Psoas muscle (tissue), 8 donors: ENCODE measurements around the gene EGLN2. TPM values are rescaled to one million over a fixed set of nuclear protein-coding genes. Genes with fewer than 3 reads are reported as not detected.

ENCODE experiments used
- ATAC-seq, 4 donors: fragments of 200-7000 bp; cut with Tn5 transposase; one replicate each; pipeline ENCODE4 v1.9.1; 2020; ENCODE audit warnings: moderate library complexity in 3 of 4, mild to moderate bottlenecking in 2 of 4
- DNase-seq, 2 donors: peaks; one replicate each; pipeline ENCODE4 v3.0.0-alpha.2; 2020
- H3K27ac ChIP-seq: fragments of 200-600 bp; one replicate; pipeline ENCODE4 v1.8.0; 2022
- H3K27me3 ChIP-seq, 3 donors: fragments of 200-600 bp in 1 of 3; one replicate each; pipeline versions ENCODE4 v1.6.1 to v1.8.0; 2013 to 2022; ENCODE audit warnings: low read length in 2 of 3, mild to moderate bottlenecking in 2 of 3, moderate library complexity in 1 of 3; ENCODE audit not compliant: insufficient read depth in 3 of 3
- H3K36me3 ChIP-seq, 2 donors: fragments of 200-600 bp in 1 of 2; one replicate each; pipeline versions ENCODE4 v1.6.1 to v1.8.0; 2013 to 2022; ENCODE audit warnings: low read depth in 1 of 2, mild to moderate bottlenecking in 1 of 2, moderate library complexity in 1 of 2; ENCODE audit not compliant: insufficient read depth in 1 of 2
- H3K4me1 ChIP-seq: fragments of 200-600 bp; one replicate; pipeline ENCODE4 v1.8.0; 2022
- H3K4me3 ChIP-seq: fragments of 200-600 bp; one replicate; pipeline ENCODE4 v1.8.0; 2022; ENCODE audit warnings: mild to moderate bottlenecking
- H3K9me3 ChIP-seq: fragments of 200-600 bp; one replicate; pipeline ENCODE4 v1.8.0; 2022
- CTCF ChIP-seq: fragments of 200-600 bp; IDR thresholded peaks from one replicate; pipeline ENCODE4 v1.8.0; 2022; ENCODE audit warnings: antibody characterized with exemption
- WGBS, 3 donors: extraction: QIAGEN DNeasy Blood & Tissue Kit; methylation state at CpG; one replicate each; pipeline versions ENCODE4 v1.1.6 to v1.1.7; 2013; 5-methylcytosine and 5-hydroxymethylcytosine counted together
- intact Hi-C, 2 donors: fragments of 100-400 bp; cut with DNase I; formaldehyde crosslinking; loops; one replicate each; pipeline versions ENCODE4 v1.11.0 to v1.14.2; 2022
- polyA plus RNA-seq, 3 donors: library from polyadenylated mRNA; stranded (reverse); fragments of 200-250 nt; gene quantifications; one replicate each; pipeline ENCODE4 v1.2.3, GENCODE V29; 2013
- total RNA-seq, 4 donors: library from RNA; stranded (reverse); fragmentation: NEBNext Ultra II Directional in 2 of 4; extraction: Animal tissue kit (Norgen Biotek cat#: 25700) in 2 of 4; gene quantifications; one replicate each; pipeline versions ENCODE4 v1.2.1 to v1.2.4, GENCODE V29; 2021 to 2023
- donor health status: healthy with polysubstance abuse.
- donor health status: DM: no; HTN: no; CAD: no; lungs with moderate emphysema.
- donor health status: Bipolar disorder and iron deficiency.
- donor health status: healthy.
- donor health status: DM: yes; HTN: yes; CAD: no.
- donor health status: DM: no; HTN: no; CAD: no.
- donor health status: DM: no; HTN: no; CAD: no.
- donor health status: DM: yes; HTN: yes; CAD: no.

Gene EGLN2
- total and polyA plus RNA-seq, 7 donors = 34.9 to 67.6 (median 42.9) TPM

DNA sequence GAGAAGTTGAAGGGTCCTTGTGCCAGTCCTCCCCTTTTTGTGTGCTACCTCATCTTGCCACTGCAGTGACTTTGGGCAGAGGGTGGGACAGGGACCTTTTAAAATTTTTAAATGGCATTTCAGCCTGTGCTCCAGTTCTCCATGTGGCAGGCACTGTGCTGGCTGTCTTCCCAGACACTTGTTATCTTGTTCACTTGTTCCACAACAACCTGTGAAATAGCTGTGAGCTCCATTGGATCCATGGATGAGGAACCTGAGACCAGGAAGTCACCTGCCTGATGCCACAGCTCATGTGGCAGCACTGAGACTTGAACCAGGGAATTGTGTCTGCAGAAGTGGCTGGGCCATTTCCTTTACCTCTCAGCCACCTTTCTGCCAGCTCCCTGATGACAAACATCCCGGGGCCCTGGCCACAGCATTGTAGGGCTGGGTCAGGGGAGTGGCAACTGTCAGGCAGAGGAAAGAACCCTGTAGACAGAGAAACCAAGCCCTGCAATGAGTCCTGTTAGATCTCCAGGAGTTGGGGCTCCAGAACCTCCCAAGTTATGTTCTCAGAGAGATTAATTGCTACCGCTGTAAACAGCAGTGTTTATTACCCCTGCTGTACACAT, 6.4 kb downstream of the EGLN2 start:
- Histone ChIP-seq H3K27ac (peak overlapping the region; percentile 64), H3K4me3 (no peak overlapping the region), H3K36me3 (peaks cover 0 to 50% of the 10 kb centered on the region in 2 donors), H3K27me3 (no peaks in the 10 kb centered on the region), H3K4me1 (peaks cover 69% of the 10 kb centered on the region), H3K9me3 (no peaks in the 10 kb centered on the region)
- DNase-seq (no peak), ATAC-seq (no peak)
- TF ChIP-seq CTCF = no peak
- intact Hi-C loops = loop anchor here (5.0 to 10.0 kb wide), 2 partner anchors 88 to 141 kb away; partner anchors contain the start of genes COQ8B (in 1 of the 2) and ITPKC (in 1 of the 2)
- 42 to 66% (median 59%) methylated on average over 2 of the region's 2 CpGs for WGBS, 3 donors

GRCh38 chr19:40806423-40807146, 7.6 kb downstream of the EGLN2 start:
- ATAC-seq (peak in 3 of 4 donors; percentile 40 to 49 (median 42)), DNase-seq (peak; percentile 84 to 88)
- 40 to 44% (median 42%) methylated on average over 26 of the region's 26 CpGs for WGBS, 3 donors
- peaks cover 56% of the 10 kb centered on the region for H3K4me1 ChIP-seq
- intact Hi-C loops = loop anchor here (5.0 to 10.0 kb wide), 2 partner anchors 89 to 142 kb away; partner anchors contain the start of genes COQ8B (in 1 of the 2) and ITPKC (in 1 of the 2)
- H3K27me3 ChIP-seq = no peaks in the 10 kb centered on the region
- H3K27ac ChIP-seq = peak overlapping the region; percentile 64
- no peaks in the 10 kb centered on the region for H3K9me3 ChIP-seq
- peak overlapping the region; percentile 22 for H3K4me3 ChIP-seq
- TF ChIP-seq CTCF = peak; percentile 68
- H3K36me3 ChIP-seq = peaks cover 0 to 39% of the 10 kb centered on the region in 2 donors

DNA sequence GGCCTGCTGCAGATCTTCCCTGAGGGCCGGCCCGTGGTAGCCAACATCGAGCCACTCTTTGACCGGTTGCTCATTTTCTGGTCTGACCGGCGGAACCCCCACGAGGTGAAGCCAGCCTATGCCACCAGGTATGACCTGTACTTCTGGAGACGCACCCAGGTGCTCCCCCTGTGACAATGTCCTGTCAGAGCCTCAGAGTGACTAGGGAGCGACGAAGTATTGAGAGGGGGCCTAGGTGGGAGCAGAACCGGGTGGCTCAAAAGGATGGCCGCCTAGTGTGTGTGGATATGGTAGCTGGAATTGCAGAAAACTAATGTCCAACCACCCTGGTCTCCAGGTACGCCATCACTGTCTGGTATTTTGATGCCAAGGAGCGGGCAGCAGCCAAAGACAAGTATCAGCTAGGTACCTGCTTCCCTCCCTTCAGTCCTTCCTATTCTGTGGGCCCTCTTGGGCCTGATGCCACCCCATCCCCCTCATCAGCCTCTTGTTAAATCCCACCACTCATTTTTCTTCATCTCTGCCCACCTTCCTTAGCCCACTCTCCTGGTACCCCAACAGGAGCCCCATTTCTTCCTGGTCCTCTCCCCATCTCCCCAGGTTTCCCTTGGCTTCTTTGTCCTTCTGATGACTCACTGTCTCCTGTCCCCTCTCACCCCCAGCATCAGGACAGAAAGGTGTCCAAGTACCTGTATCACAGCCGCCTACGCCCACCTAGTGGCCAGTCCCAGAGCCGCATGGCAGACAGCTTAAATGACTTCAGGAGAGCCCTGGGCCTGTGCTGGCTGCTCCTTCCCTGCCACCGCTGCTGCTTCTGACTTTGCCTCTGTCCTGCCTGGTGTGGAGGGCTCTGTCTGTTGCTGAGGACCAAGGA, 8.4 kb downstream of the EGLN2 start:
- Histone ChIP-seq H3K4me1 (peaks cover 48% of the 10 kb centered on the region), H3K27me3 (no peaks in the 10 kb centered on the region), H3K36me3 (peaks cover 0 to 39% of the 10 kb centered on the region in 2 donors), H3K27ac (peak overlapping the region; percentile 64), H3K9me3 (no peaks in the 10 kb centered on the region), H3K4me3 (peak overlapping the region; percentile 22)
- 69 to 75% (median 72%) methylated on average over 18 of the region's 18 CpGs for WGBS, 3 donors
- no peak for TF ChIP-seq CTCF
- ATAC-seq (no peak), DNase-seq (no peak)
- intact Hi-C loops = loop anchor here (5.0 to 10.0 kb wide), 2 partner anchors 90 to 143 kb away; partner anchors contain the start of genes COQ8B (in 1 of the 2) and ITPKC (in 1 of the 2)

- WGBS, 3 donors = 83 to 86% (median 84%) methylated on average over 2 of the region's 2 CpGs
- Histone ChIP-seq H3K27ac (no peak overlapping the region), H3K4me3 (no peak overlapping the region), H3K36me3 (peaks cover 0 to 39% of the 10 kb centered on the region in 2 donors), H3K4me1 (peaks cover 43% of the 10 kb centered on the region), H3K9me3 (no peaks in the 10 kb centered on the region), H3K27me3 (no peaks in the 10 kb centered on the region)
- DNase-seq (no peak), ATAC-seq (no peak)
- intact Hi-C loops = loop anchor here (5.0 to 10.0 kb wide), 2 partner anchors 91 to 143 kb away; partner anchors contain the start of genes COQ8B (in 1 of the 2) and ITPKC (in 1 of the 2)
- no peak for TF ChIP-seq CTCF
Measured at GRCh38 chr19:40808021-40808325, 9.0 kb downstream of the EGLN2 start.
